GM12878 (cell line): Measurements from ENCODE around the gene MCTP2.

ENCODE experiments used
- ASH2L ChIP-seq: fragments of 300-600, 200-600 bp; sonication (generic); IDR thresholded peaks from 2 replicates; pipeline ENCODE4 v1.6.1; 2017; ENCODE audit warnings: low read depth, mild to moderate bottlenecking, borderline replicate concordance
- BACH1 ChIP-seq: fragments of 450-650 bp; IDR thresholded peaks from 2 replicates; pipeline ENCODE4 v1.6.1; 2017; ENCODE audit warnings: mild to moderate bottlenecking, borderline replicate concordance
- EZH2 ChIP-seq: IDR thresholded peaks from 2 replicates; pipeline ENCODE4 v1.6.1; 2012; ENCODE audit warnings: low read depth, mild to moderate bottlenecking, control low read depth, inconsistent platforms, low read length, borderline replicate concordance; ENCODE audit not compliant: control insufficient read depth
- NR2C2 ChIP-seq: IDR thresholded peaks from 2 replicates; pipeline ENCODE4 v1.6.1; 2011; ENCODE audit warnings: borderline replicate concordance, low read depth; ENCODE audit not compliant: control insufficient read depth, insufficient read length
- POLR2A ChIP-seq: IDR thresholded peaks from 2 replicates; pipeline ENCODE4 v1.6.1; 2011; ENCODE audit warnings: low read depth, mild to moderate bottlenecking, low read length
- POLR2AphosphoS5 ChIP-seq: IDR thresholded peaks from 2 replicates; pipeline ENCODE4 v1.6.1; 2011; ENCODE audit warnings: mild to moderate bottlenecking, low read length, inconsistent platforms
- RFX5 ChIP-seq: IDR thresholded peaks from 2 replicates; pipeline ENCODE4 v1.6.1; 2011; ENCODE audit warnings: low read depth, low read length, improper control_type of control experiment
- TF ChIP-seq, protein P1 (sequence below), 3 experiments: IDR thresholded peaks in 2 of 3; conservative IDR thresholded peaks in 1 of 3; 2 replicates each; pipeline ENCODE4 v1.5.1; 2011; ENCODE audit warnings: low read depth in 3 of 3, low read length in 3 of 3, mild to moderate bottlenecking in 3 of 3, control low read depth in 2 of 3, moderate library complexity in 2 of 3, inconsistent platforms in 1 of 3, mixed read lengths in 1 of 3; ENCODE audit not compliant: control insufficient read depth in 2 of 3, insufficient read depth in 1 of 3; ENCODE audit errors: extremely low read depth in 1 of 3
- TF ChIP-seq, protein P2 (sequence below): fragments of 450-650 bp; conservative IDR thresholded peaks from 2 replicates; pipeline ENCODE4 v1.6.1; 2017; ENCODE audit warnings: mild to moderate bottlenecking, moderate library complexity
- TF ChIP-seq, protein P3 (sequence below): IDR thresholded peaks from 2 replicates; pipeline ENCODE4 v1.6.1; 2012; ENCODE audit warnings: low read depth, low read length, improper control_type of control experiment

DNA sequence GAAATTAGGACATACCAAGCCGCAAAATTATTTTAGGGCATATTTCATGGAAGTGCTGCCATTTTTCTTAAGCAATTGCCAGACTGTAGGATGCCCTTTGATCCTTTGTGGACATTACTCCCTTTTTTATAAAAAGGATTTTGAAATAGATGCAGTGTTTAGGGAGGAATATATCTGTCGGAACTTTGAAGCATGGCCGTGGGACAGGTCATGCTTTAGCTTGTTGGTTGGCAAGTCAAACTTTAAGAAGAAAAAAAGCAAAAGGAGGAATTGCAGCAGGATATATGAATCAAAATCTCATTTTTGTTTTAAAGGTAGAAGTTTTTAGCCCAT is 122.1 kb downstream of the MCTP2 start:
- no peak for TF ChIP-seq NR2C2
- no peak for TF ChIP-seq ASH2L
- no peak for TF ChIP-seq POLR2A
- no peak for TF ChIP-seq EZH2
- TF ChIP-seq, protein P1, sequence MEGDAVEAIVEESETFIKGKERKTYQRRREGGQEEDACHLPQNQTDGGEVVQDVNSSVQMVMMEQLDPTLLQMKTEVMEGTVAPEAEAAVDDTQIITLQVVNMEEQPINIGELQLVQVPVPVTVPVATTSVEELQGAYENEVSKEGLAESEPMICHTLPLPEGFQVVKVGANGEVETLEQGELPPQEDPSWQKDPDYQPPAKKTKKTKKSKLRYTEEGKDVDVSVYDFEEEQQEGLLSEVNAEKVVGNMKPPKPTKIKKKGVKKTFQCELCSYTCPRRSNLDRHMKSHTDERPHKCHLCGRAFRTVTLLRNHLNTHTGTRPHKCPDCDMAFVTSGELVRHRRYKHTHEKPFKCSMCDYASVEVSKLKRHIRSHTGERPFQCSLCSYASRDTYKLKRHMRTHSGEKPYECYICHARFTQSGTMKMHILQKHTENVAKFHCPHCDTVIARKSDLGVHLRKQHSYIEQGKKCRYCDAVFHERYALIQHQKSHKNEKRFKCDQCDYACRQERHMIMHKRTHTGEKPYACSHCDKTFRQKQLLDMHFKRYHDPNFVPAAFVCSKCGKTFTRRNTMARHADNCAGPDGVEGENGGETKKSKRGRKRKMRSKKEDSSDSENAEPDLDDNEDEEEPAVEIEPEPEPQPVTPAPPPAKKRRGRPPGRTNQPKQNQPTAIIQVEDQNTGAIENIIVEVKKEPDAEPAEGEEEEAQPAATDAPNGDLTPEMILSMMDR (IDR thresholded peaks at IDR 0.05 in 2 of 3, conservative IDR thresholded peaks at IDR 0.05 in 1 of 3; ENCODE audit: control insufficient read depth in 2 of 3, extremely low read depth in 1 of 3, insufficient read depth in 1 of 3, low read depth in 3 of 3, low read length in 3 of 3): no peak
- TF ChIP-seq, protein P2, sequence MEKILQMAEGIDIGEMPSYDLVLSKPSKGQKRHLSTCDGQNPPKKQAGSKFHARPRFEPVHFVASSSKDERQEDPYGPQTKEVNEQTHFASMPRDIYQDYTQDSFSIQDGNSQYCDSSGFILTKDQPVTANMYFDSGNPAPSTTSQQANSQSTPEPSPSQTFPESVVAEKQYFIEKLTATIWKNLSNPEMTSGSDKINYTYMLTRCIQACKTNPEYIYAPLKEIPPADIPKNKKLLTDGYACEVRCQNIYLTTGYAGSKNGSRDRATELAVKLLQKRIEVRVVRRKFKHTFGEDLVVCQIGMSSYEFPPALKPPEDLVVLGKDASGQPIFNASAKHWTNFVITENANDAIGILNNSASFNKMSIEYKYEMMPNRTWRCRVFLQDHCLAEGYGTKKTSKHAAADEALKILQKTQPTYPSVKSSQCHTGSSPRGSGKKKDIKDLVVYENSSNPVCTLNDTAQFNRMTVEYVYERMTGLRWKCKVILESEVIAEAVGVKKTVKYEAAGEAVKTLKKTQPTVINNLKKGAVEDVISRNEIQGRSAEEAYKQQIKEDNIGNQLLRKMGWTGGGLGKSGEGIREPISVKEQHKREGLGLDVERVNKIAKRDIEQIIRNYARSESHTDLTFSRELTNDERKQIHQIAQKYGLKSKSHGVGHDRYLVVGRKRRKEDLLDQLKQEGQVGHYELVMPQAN: no peak
- TF ChIP-seq BACH1: no peak
- no peak for TF ChIP-seq RFX5
- TF ChIP-seq, protein P3, sequence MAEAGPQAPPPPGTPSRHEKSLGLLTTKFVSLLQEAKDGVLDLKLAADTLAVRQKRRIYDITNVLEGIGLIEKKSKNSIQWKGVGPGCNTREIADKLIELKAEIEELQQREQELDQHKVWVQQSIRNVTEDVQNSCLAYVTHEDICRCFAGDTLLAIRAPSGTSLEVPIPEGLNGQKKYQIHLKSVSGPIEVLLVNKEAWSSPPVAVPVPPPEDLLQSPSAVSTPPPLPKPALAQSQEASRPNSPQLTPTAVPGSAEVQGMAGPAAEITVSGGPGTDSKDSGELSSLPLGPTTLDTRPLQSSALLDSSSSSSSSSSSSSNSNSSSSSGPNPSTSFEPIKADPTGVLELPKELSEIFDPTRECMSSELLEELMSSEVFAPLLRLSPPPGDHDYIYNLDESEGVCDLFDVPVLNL: no peak
- TF ChIP-seq POLR2AphosphoS5: no peak
